Subcutaneous abdominal adipose tissue (tissue), 5 donors: ENCODE data around the gene ZSWIM6.
"Not testable (repeated sequence)": the region's sequence is repeated elsewhere in the genome, so short reads cannot be mapped to it uniquely, and the experiment has no call there.

Experiments used
- H3K27ac ChIP-seq: one replicate; pipeline ENCODE4 v1.7.0; 2013; ENCODE audit warnings: low read depth, mild to moderate bottlenecking, inconsistent platforms, low read length, moderate library complexity
- H3K27me3 ChIP-seq, 5 donors: one replicate each; pipeline ENCODE4 v1.7.0; 2013; ENCODE audit warnings: low read length in 5 of 5, inconsistent platforms in 1 of 5; ENCODE audit not compliant: control insufficient read depth in 5 of 5, insufficient read depth in 4 of 5
- H3K36me3 ChIP-seq, 5 donors: one replicate each; pipeline ENCODE4 v1.7.0; 2013; ENCODE audit warnings: low read length in 5 of 5; ENCODE audit not compliant: control insufficient read depth in 5 of 5, insufficient read depth in 5 of 5
- H3K4me1 ChIP-seq, 5 donors: one replicate each; pipeline ENCODE4 v1.7.0; 2013; ENCODE audit warnings: low read length in 5 of 5, mild to moderate bottlenecking in 3 of 5, moderate library complexity in 1 of 5; ENCODE audit not compliant: control insufficient read depth in 5 of 5, insufficient read depth in 5 of 5
- H3K4me3 ChIP-seq, 5 donors: one replicate each; pipeline ENCODE4 v1.7.0; 2013; ENCODE audit warnings: low read length in 5 of 5, low read depth in 1 of 5
- H3K9ac ChIP-seq, 5 donors: one replicate each; pipeline ENCODE4 v1.7.0; 2013; ENCODE audit warnings: low read length in 5 of 5, mild to moderate bottlenecking in 4 of 5, moderate library complexity in 3 of 5
- H3K9me3 ChIP-seq, 5 donors: one replicate each; pipeline ENCODE4 v1.7.0; 2013; ENCODE audit warnings: low read length in 5 of 5; ENCODE audit not compliant: control insufficient read depth in 5 of 5
- donor health status: healthy.
- donor health status: healthy.
- donor health status: healthy.
- donor health status: healthy.
- donor health status: healthy.

The ZSWIM6 gene

DNA sequence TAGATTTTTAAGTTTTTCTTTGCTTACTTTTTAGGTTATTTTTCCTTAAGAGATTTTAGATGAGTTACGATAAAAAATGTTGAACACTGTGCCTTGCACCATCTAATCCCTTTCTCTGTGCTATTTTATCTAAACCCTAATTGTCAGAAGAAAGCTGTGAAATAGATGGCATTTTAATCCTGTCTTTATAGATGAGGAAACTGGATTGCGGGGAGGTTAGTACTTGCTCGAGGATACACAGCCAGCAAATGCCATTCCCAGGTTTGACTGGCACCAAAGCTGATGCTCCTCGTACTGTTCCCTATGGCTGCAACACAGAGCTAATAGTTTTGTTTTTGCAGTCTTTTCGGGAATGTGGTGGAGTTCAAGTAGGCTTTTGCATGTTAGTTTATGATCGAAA lies 82.7 kb downstream of the ZSWIM6 start:
- H3K27ac ChIP-seq: no peak overlapping the region
- H3K27me3 ChIP-seq: no peaks in the 10 kb centered on the region
- H3K9me3 ChIP-seq: no peaks in the 10 kb centered on the region
- H3K4me3 ChIP-seq: no peak overlapping the region
- no peak overlapping the region for H3K9ac ChIP-seq
- no peaks in the 10 kb centered on the region for H3K36me3 ChIP-seq
- peaks cover 0 to 10% (median 2%) of the 10 kb centered on the region in 5 donors for H3K4me1 ChIP-seq

DNA sequence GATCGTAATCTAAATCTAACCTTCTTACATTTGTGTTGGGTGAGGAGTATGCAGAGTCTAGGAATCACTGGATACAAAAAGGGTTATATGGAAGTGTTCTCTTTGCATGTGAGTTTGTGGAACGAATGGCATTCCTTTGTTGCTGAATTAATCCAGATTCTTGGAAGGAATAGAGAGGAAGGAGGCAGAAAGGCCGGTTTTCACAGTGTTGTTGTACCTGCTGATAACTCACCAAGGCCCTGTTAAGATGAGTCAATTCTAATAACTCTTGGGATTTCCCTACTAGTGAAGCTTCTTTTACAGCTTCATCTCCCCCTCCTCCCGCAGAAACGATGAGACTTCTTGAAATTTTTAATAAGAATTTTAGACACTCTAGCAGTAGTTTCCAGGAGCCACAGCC lies 84.0 kb downstream of the ZSWIM6 start:
- Histone ChIP-seq H3K36me3 (no peaks in the 10 kb centered on the region), H3K4me1 (peaks cover 0 to 8% (median 0%) of the 10 kb centered on the region in 5 donors), H3K4me3 (no peak overlapping the region), H3K27me3 (no peaks in the 10 kb centered on the region), H3K9me3 (no peaks in the 10 kb centered on the region), H3K9ac (no peak overlapping the region), H3K27ac (no peak overlapping the region)

DNA sequence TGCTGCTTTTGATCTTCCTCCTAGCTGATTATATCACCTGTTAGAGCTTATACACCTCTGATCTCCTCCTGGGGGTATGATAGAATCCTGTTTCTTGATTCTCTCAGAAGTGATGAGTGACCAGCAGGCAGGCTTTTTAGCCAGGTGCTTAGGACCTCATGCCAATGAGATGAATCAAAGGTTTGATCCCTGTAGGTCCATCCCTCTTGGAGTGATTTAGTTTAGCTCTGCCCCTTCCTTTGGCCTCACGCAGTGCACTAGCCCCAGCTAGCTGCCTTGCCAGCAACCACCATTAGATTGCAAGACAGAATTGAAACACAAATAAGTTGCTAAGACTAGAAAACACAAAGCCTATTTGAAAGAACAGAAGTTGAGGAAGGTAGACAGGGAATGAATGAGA lies 84.4 kb downstream of the ZSWIM6 start:
- Histone ChIP-seq H3K4me3 (no peak overlapping the region), H3K27ac (no peak overlapping the region), H3K9me3 (no peaks in the 10 kb centered on the region), H3K36me3 (no peaks in the 10 kb centered on the region), H3K9ac (no peak overlapping the region), H3K27me3 (no peaks in the 10 kb centered on the region), H3K4me1 (peaks cover 0 to 8% (median 0%) of the 10 kb centered on the region in 5 donors)

DNA sequence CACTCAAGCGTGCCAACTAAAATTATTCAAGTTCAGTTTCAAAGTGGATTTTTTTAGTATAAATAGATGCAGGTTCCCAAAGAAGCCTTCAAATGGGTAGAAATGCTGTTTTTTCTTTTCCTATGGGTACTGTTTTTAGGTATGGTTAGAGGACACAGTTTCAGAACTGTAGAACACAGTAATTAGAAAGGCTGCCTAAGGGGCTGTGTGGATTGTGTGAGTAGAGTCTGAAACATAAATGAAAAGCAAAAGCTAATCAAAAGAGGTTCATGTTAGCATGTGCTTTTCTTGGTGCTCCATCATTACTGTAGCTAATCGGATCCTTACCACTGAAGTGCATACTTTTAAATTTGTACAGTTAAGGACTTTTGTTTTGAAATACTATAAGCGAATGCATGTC lies 85.3 kb downstream of the ZSWIM6 start:
- H3K4me1 ChIP-seq: peaks cover 0 to 8% (median 0%) of the 10 kb centered on the region in 5 donors
- no peak overlapping the region for H3K27ac ChIP-seq
- H3K27me3 ChIP-seq: no peaks in the 10 kb centered on the region
- H3K9me3 ChIP-seq: peaks cover 0 to 3% (median 0%) of the 10 kb centered on the region in 5 donors
- no peak overlapping the region for H3K4me3 ChIP-seq
- no peak overlapping the region for H3K9ac ChIP-seq
- no peaks in the 10 kb centered on the region for H3K36me3 ChIP-seq

DNA sequence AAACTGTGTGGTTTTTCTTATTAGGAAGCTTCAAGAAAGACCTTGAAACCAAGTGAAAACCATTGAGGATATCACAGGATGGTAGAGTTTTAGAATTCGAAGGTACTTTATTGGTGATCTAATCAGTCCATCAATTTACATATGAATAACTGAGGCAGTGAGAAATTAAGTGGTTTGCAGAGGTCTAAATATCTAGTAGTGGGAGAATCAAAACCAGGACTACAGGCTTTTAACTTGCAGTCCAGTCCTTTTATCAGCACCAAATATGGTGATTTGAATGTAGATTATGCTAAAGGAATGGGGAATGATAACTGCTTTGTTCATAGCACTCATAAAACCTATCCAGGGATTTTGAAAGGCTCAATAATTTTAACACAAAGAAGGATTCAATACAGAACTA lies 85.8 kb downstream of the ZSWIM6 start:
- peaks cover 0 to 8% (median 0%) of the 10 kb centered on the region in 5 donors for H3K4me1 ChIP-seq
- no peaks in the 10 kb centered on the region for H3K36me3 ChIP-seq
- H3K27ac ChIP-seq: no peak overlapping the region
- H3K4me3 ChIP-seq: no peak overlapping the region
- peaks cover 0 to 3% (median 0%) of the 10 kb centered on the region in 5 donors for H3K9me3 ChIP-seq
- H3K27me3 ChIP-seq: no peaks in the 10 kb centered on the region
- H3K9ac ChIP-seq: no peak overlapping the region

DNA sequence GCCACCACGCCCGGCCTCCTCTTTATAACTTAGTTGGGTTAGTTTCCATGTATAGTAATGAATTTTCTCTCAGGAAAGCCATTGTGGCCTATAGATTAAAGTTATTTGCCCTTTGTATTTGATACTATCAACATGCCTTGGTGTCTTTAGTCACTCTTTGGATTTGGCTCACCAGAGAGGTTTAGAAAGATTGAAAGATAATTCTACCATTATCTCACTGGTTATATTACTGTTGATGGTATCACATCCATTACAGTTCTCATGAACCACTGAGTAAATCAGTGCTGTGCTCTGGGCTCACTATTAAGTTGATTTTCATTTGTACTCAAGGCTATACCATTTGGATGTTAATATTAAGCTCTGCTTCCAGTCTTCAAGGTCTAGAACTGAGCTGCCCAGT lies 87.0 kb downstream of the ZSWIM6 start:
- Histone ChIP-seq H3K9ac (no peak overlapping the region), H3K27ac (no peak overlapping the region), H3K9me3 (peaks cover 0 to 3% (median 0%) of the 10 kb centered on the region in 5 donors), H3K4me1 (peaks cover 0 to 16% (median 9%) of the 10 kb centered on the region in 5 donors), H3K27me3 (no peaks in the 10 kb centered on the region), H3K36me3 (no peaks in the 10 kb centered on the region), H3K4me3 (no peak overlapping the region)

DNA sequence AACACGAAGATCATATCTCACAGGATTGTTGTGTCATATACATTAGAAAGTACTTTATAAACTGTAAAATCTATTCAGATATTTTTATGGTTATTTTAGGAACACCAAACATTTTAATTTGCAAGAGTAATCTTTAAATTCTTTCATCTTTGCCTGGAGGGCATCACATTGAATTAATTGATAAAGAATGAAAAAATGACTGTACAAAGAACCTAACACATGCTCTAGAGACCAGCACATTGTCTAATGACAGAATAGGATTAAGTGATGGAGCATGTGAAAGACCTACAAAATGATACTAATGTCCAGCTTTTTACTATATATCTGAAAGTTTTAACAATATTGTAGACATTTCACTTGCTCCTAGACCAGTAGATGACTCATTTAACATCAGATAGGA lies 88.0 kb downstream of the ZSWIM6 start:
- Histone ChIP-seq H3K27me3 (no peaks in the 10 kb centered on the region), H3K9ac (no peak overlapping the region), H3K9me3 (peaks cover 0 to 3% (median 0%) of the 10 kb centered on the region in 5 donors), H3K4me3 (no peak overlapping the region), H3K4me1 (peaks cover 0 to 14% (median 13%) of the 10 kb centered on the region in 5 donors), H3K27ac (no peak overlapping the region), H3K36me3 (no peaks in the 10 kb centered on the region)

DNA sequence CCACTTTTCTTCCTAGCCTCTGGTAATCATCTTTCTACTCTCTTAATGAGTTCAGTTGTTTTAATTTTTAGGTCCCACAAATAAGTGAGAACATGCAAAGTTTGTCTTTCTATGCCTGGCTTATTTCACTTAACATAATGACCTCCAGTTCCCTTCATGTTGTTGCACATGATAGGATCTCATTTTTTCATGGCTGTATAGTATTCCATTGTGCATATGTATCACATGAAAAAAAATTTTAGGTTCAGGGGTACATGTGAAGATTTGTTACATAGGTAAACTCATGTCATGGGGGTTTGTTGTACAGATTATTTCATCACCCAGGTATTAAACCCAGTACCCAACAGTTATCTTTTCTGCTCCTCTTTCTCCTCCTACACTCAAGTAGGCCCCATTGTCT lies 89.2 kb downstream of the ZSWIM6 start:
- H3K27ac ChIP-seq, H3K9ac ChIP-seq, H3K4me3 ChIP-seq, H3K36me3 ChIP-seq, H3K9me3 ChIP-seq, H3K27me3 ChIP-seq: not testable (repeated sequence)
- H3K4me1 ChIP-seq: peaks cover 0 to 19% (median 13%) of the 10 kb centered on the region in 5 donors

DNA sequence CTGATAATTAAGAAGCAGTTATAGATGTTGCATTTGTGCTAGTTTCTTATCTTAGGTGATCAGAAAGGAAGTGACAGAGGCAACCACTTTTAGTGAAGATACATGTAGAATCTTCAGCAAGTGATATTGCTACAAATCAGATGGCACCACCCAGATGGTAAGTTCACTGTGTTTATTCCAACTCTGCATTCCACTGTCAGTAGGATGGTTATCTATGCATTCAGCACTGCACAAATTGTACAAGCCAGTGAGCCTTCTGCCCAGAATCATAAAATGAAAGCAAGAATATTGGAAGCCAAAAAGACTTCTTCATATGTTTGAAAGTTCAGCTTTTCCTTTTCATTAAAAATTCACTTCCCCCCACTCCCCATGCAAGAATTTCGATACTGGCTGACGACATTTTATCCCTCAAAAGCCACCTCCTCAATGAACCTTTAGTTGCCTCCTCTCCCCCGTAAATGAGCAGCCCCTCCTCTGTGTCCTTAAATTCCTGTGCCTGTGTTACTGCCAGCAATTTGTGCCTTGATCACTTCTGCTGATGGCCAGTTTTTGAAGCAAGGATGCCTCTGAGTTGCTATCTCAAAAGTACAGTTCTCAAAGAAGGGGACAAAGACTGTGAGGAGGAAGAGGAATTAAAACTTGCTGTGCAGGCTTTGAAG lies 91.6 kb downstream of the ZSWIM6 start:
- Histone ChIP-seq H3K9ac (peak overlapping the region in 3 of 5 donors; percentile 31 to 58 (median 37)), H3K9me3 (peaks cover 0 to 3% (median 0%) of the 10 kb centered on the region in 5 donors), H3K27ac (no peak overlapping the region), H3K36me3 (no peaks in the 10 kb centered on the region), H3K4me1 (peaks cover 0 to 19% (median 13%) of the 10 kb centered on the region in 5 donors), H3K27me3 (no peaks in the 10 kb centered on the region), H3K4me3 (peak overlapping the region in 3 of 5 donors; percentile 26 to 37 (median 33))

DNA sequence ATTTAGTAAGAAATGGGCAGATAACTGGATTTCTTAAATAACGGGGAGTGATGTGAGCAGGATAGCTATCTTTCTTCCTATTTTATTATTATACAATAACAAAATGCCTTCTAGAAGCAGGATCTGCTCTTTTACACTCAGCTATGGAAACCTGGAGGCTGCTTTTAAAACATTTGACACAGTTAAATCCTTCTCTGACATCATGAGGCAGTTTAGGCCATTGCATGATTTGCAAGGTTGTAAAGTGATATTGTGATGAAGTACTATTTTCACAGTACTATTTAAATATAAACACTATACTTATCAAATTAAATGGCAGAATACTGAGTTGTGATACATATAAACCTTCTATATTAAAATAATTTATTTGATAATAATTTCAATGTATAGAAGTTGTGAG lies 93.9 kb downstream of the ZSWIM6 start:
- Histone ChIP-seq H3K36me3 (no peaks in the 10 kb centered on the region), H3K4me3 (no peak overlapping the region), H3K9ac (no peak overlapping the region), H3K27ac (no peak overlapping the region), H3K4me1 (peaks cover 0 to 19% (median 13%) of the 10 kb centered on the region in 5 donors), H3K9me3 (peaks cover 0 to 3% (median 0%) of the 10 kb centered on the region in 5 donors), H3K27me3 (no peaks in the 10 kb centered on the region)
